Ishikawa (cell line): ENCODE results near the gene TNFRSF8.

Source experiments
- CEBPB ChIP-seq: IDR thresholded peaks from 2 replicates; pipeline ENCODE4 v1.6.1; 2012
- CREB1 ChIP-seq: IDR thresholded peaks from 2 replicates; pipeline ENCODE4 v1.6.1; 2012; ENCODE audit warnings: low read depth
- EGR1 ChIP-seq: IDR thresholded peaks from 2 replicates; pipeline ENCODE4 v1.6.1; 2012
- EP300 ChIP-seq: IDR thresholded peaks from 2 replicates; pipeline ENCODE4 v1.6.1; 2012; ENCODE audit warnings: borderline replicate concordance
- FOXM1 ChIP-seq: IDR thresholded peaks from 2 replicates; pipeline ENCODE4 v1.6.1; 2012; ENCODE audit warnings: low read depth, borderline replicate concordance
- NFIC ChIP-seq: IDR thresholded peaks from 2 replicates; pipeline ENCODE4 v1.6.1; 2012
- RAD21 ChIP-seq: IDR thresholded peaks from 2 replicates; pipeline ENCODE4 v1.6.1; 2012; ENCODE audit warnings: low read depth
- TAF1 ChIP-seq: IDR thresholded peaks from 2 replicates; pipeline ENCODE4 v1.6.1; 2012; ENCODE audit warnings: low read depth, mild to moderate bottlenecking
- TCF12 ChIP-seq: IDR thresholded peaks from 2 replicates; pipeline ENCODE4 v1.6.1; 2012; ENCODE audit warnings: low read depth
- TEAD4 ChIP-seq: IDR thresholded peaks from 2 replicates; pipeline ENCODE4 v1.6.1; 2012
- YY1 ChIP-seq: IDR thresholded peaks from 2 replicates; pipeline ENCODE4 v1.6.1; 2012; ENCODE audit warnings: low read depth
- ZBTB7A ChIP-seq: IDR thresholded peaks from 2 replicates; pipeline ENCODE4 v1.6.1; 2012; ENCODE audit warnings: low read depth
- TF ChIP-seq, protein P1 (sequence below): IDR thresholded peaks from 2 replicates; pipeline ENCODE4 v1.6.1; 2012
- TF ChIP-seq, protein P2 (sequence below): IDR thresholded peaks from 2 replicates; pipeline ENCODE4 v1.6.1; 2012
- TF ChIP-seq, protein P3 (sequence below): IDR thresholded peaks from 2 replicates; pipeline ENCODE4 v1.6.1; 2012; ENCODE audit warnings: low read depth, mild to moderate bottlenecking

TNFRSF8 gene

DNA sequence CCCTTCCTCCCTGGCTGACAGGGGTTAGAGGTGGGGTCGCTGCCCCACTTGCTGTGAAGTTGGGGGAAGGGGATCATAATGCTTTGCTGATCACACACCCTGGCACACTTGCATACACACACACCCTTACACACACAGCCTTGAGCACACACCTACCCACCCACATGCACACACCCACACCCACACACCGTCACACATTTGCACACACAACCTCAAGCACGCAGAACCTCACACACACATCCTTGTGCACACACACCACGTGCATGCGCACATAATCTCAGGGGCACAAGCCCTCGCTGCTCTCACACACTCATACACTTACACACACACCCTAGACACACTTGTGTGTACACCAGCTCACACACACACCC is 16.4 kb upstream of the TNFRSF8 start:
- TF ChIP-seq CREB1 (no peak), EGR1 (no peak), FOXM1 (no peak), EP300 (no peak), TEAD4 (no peak), CEBPB (no peak), TAF1 (no peak), TCF12 (no peak), RAD21 (no peak), ZBTB7A (no peak), NFIC (no peak), YY1 (no peak)
- TF ChIP-seq, protein P1, sequence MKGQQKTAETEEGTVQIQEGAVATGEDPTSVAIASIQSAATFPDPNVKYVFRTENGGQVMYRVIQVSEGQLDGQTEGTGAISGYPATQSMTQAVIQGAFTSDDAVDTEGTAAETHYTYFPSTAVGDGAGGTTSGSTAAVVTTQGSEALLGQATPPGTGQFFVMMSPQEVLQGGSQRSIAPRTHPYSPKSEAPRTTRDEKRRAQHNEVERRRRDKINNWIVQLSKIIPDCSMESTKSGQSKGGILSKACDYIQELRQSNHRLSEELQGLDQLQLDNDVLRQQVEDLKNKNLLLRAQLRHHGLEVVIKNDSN: no peak

DNA sequence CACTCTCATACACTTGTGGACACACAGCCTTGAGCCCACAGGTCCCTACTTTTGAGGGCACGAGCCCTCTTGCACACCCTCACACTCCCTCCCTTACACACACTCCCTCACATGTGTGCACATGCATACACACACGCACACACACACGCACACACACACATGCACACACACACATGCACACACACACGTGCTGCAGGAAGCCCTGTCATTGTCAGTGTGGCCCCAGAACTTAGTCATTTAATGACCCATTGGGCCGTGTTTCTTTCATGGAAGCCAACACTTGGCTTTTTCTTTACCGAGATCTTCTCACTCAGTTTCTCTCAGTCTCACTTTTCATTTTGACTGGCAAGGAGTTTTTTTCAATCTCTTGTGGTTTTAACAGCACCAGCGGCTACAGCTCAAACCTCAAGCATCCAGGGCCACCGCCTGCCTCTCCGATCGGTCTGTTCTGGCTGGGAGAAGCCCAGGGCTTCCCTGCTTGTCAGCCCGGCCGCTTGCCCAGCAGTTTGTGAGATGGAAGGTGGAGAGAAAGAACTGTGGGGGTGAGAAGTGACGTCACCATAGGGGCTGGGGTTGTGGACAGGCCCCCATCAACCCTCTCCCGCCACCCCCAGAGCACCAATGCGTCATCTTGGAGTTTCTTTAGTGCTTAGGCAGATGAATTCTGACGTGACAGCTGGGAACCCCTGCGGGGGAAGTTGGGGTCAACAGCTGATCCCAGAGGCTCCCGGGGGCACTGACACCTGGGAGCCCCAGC is 15.8 kb upstream of the TNFRSF8 start:
- no peak for TF ChIP-seq CEBPB
- TF ChIP-seq, protein P2, sequence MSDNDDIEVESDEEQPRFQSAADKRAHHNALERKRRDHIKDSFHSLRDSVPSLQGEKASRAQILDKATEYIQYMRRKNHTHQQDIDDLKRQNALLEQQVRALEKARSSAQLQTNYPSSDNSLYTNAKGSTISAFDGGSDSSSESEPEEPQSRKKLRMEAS: no peak
- TF ChIP-seq FOXM1: no peak
- TF ChIP-seq TEAD4: no peak
- no peak for TF ChIP-seq NFIC
- no peak for TF ChIP-seq YY1
- TF ChIP-seq RAD21: no peak
- no peak for TF ChIP-seq ZBTB7A
- TF ChIP-seq, protein P1: no peak
- TF ChIP-seq TCF12: no peak

DNA sequence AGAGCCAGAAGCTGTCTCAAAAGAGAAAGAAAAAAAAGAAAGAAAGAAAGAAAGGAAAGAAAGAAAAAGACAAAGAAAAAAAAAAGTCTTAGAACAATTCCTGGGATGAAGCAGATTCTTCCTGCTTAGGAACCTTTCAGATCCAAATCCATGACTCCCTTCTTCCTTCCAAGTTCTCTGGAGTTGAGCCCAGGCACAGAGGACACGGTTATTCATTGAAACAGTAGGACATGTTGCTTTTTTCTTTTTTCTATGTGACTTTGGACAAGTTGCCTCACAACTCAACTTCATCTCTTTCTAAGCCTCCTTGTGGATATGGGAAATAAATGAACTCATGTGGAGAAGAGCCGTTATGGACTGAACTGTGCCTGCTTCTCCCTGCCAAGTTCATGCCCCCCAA is 14.7 kb upstream of the TNFRSF8 start:
- no peak for TF ChIP-seq TCF12
- TF ChIP-seq, protein P3, sequence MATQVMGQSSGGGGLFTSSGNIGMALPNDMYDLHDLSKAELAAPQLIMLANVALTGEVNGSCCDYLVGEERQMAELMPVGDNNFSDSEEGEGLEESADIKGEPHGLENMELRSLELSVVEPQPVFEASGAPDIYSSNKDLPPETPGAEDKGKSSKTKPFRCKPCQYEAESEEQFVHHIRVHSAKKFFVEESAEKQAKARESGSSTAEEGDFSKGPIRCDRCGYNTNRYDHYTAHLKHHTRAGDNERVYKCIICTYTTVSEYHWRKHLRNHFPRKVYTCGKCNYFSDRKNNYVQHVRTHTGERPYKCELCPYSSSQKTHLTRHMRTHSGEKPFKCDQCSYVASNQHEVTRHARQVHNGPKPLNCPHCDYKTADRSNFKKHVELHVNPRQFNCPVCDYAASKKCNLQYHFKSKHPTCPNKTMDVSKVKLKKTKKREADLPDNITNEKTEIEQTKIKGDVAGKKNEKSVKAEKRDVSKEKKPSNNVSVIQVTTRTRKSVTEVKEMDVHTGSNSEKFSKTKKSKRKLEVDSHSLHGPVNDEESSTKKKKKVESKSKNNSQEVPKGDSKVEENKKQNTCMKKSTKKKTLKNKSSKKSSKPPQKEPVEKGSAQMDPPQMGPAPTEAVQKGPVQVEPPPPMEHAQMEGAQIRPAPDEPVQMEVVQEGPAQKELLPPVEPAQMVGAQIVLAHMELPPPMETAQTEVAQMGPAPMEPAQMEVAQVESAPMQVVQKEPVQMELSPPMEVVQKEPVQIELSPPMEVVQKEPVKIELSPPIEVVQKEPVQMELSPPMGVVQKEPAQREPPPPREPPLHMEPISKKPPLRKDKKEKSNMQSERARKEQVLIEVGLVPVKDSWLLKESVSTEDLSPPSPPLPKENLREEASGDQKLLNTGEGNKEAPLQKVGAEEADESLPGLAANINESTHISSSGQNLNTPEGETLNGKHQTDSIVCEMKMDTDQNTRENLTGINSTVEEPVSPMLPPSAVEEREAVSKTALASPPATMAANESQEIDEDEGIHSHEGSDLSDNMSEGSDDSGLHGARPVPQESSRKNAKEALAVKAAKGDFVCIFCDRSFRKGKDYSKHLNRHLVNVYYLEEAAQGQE: no peak
- TF ChIP-seq NFIC: no peak
- TF ChIP-seq TAF1: no peak
- TF ChIP-seq, protein P1: no peak
- TF ChIP-seq YY1: no peak
- TF ChIP-seq EP300: no peak
- no peak for TF ChIP-seq ZBTB7A
- no peak for TF ChIP-seq RAD21
- no peak for TF ChIP-seq FOXM1
- TF ChIP-seq, protein P2: no peak
- TF ChIP-seq CEBPB: no peak
- no peak for TF ChIP-seq CREB1
- no peak for TF ChIP-seq TEAD4

DNA sequence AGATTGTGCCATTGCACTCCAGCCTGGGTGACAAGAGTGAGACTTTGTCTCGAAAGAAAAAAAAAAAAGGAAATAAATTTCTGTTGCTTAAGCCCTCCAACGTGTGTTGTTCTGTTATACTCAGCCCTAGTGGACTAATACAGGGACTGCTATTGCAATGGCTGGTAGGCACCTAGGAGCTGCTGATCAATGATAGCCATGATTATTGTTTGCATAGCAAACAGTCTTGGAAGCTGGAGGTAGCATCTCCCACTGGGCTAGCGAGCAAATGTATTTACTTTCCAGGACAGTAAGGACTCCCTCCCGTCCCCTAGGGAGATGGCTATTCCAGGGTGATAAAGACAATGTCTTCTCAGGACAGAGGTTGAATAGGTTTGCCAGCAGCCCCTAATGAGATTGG is 13.5 kb upstream of the TNFRSF8 start:
- TF ChIP-seq, protein P1: no peak
- TF ChIP-seq EGR1 (no peak), TCF12 (no peak), TAF1 (no peak), RAD21 (no peak), YY1 (no peak), ZBTB7A (no peak), TEAD4 (no peak), CREB1 (no peak)
- TF ChIP-seq, protein P3: no peak
- TF ChIP-seq, protein P2: no peak

DNA sequence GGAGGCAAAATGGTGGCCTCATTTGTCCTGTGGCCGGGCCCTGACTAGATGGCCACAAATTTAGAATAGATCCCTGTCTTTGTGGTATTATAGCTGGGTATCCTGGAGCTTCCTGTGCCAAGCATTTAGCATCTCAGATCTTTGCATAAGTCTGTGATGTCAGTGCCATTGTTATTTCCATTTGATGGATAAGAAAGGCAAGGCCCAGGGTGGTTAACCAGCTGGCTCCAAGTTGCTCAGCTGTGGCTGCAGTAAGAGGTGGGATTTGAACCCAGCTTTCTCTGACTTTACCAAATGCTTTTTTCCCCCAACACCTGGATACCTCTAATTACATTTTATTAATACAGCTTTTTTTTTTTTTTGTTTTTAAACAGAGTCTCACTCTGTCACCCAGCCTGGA is 11.7 kb upstream of the TNFRSF8 start:
- TF ChIP-seq FOXM1: no peak
- no peak for TF ChIP-seq EP300
- no peak for TF ChIP-seq NFIC
- TF ChIP-seq, protein P1: no peak
- TF ChIP-seq CEBPB: no peak
- TF ChIP-seq EGR1: no peak
- TF ChIP-seq YY1: no peak
- no peak for TF ChIP-seq TEAD4
- no peak for TF ChIP-seq RAD21
- TF ChIP-seq, protein P2: no peak
- no peak for TF ChIP-seq ZBTB7A
- no peak for TF ChIP-seq TAF1
- TF ChIP-seq TCF12: no peak
- no peak for TF ChIP-seq CREB1
- TF ChIP-seq, protein P3: no peak
